H9 (cell line): ENCODE measurements around the gene MT1H. TPM values are rescaled to one million over a fixed set of nuclear protein-coding genes. Genes with fewer than 3 reads are reported as not detected.

Source experiments
- DNase-seq: peaks from one replicate; pipeline ENCODE4 v3.0.0-alpha.2; 2017
- H2AFZ ChIP-seq: one replicate; pipeline ENCODE4 v1.6.1; 2013; ENCODE audit warnings: mild to moderate bottlenecking, low read length, control low read depth, moderate library complexity
- H2AK5ac ChIP-seq: 2 replicates; pipeline ENCODE4 v1.6.1; 2013; ENCODE audit warnings: low read length, control low read depth, mixed read lengths; ENCODE audit not compliant: insufficient read length
- H2BK120ac ChIP-seq: one replicate; pipeline ENCODE4 v1.6.1; 2013; ENCODE audit warnings: low read depth, mild to moderate bottlenecking, low read length, control low read depth, inconsistent platforms; ENCODE audit not compliant: poor library complexity, severe bottlenecking
- H2BK12ac ChIP-seq: 2 replicates; pipeline ENCODE4 v1.6.1; 2013; ENCODE audit warnings: low read length, control low read depth, mixed read lengths, low read depth; ENCODE audit not compliant: insufficient read length
- H2BK15ac ChIP-seq: 2 replicates; pipeline ENCODE4 v1.6.1; 2013; ENCODE audit warnings: low read depth, low read length, control low read depth
- H2BK20ac ChIP-seq: one replicate; pipeline ENCODE4 v1.6.1; 2013; ENCODE audit warnings: low read depth, mild to moderate bottlenecking, low read length, control low read depth, inconsistent platforms; ENCODE audit not compliant: poor library complexity, severe bottlenecking
- H2BK5ac ChIP-seq: 2 replicates; pipeline ENCODE4 v1.6.1; 2013; ENCODE audit warnings: low read length, control low read depth, mixed read lengths; ENCODE audit not compliant: insufficient read length
- H3K14ac ChIP-seq: 2 replicates; pipeline ENCODE4 v1.6.1; 2013; ENCODE audit warnings: low read length, control low read depth; ENCODE audit not compliant: insufficient read depth
- H3K18ac ChIP-seq: 2 replicates; pipeline ENCODE4 v1.6.1; 2013; ENCODE audit warnings: low read depth, mild to moderate bottlenecking, mixed read lengths, low read length, control low read depth; ENCODE audit not compliant: insufficient read length
- H3K23ac ChIP-seq: 2 replicates; pipeline ENCODE4 v1.6.1; 2013; ENCODE audit warnings: low read length, control low read depth, mixed read lengths, low read depth; ENCODE audit not compliant: insufficient read length
- H3K23me2 ChIP-seq: 2 replicates; pipeline ENCODE4 v1.6.1; 2013; ENCODE audit warnings: low read depth, mild to moderate bottlenecking, mixed read lengths, low read length, control low read depth; ENCODE audit not compliant: insufficient read length, poor library complexity, severe bottlenecking
- H3K27ac ChIP-seq: 2 replicates; pipeline ENCODE4 v1.5.1; 2013; ENCODE audit warnings: low read length, control low read depth, mixed read lengths, low read depth; ENCODE audit not compliant: insufficient read length
- H3K27me3 ChIP-seq: 2 replicates; pipeline ENCODE4 v1.6.1; 2013; ENCODE audit warnings: low read length, control low read depth, inconsistent platforms; ENCODE audit not compliant: insufficient read depth
- H3K4ac ChIP-seq: 2 replicates; pipeline ENCODE4 v1.6.1; 2013; ENCODE audit warnings: low read depth, mild to moderate bottlenecking, control low read depth, inconsistent platforms, low read length, moderate library complexity
- H3K4me1 ChIP-seq: 2 replicates; pipeline ENCODE4 v1.6.1; 2013; ENCODE audit warnings: low read length, control low read depth, inconsistent platforms; ENCODE audit not compliant: insufficient read depth
- H3K4me2 ChIP-seq: 2 replicates; pipeline ENCODE4 v1.6.1; 2013; ENCODE audit warnings: low read length, control low read depth, mixed read lengths; ENCODE audit not compliant: insufficient read length, insufficient read depth
- H3K56ac ChIP-seq: 2 replicates; pipeline ENCODE4 v1.6.1; 2013; ENCODE audit warnings: low read depth, mild to moderate bottlenecking, mixed read lengths, low read length, control low read depth; ENCODE audit not compliant: insufficient read length
- H3K79me1 ChIP-seq: 2 replicates; pipeline ENCODE4 v1.6.1; 2013; ENCODE audit warnings: low read depth, mild to moderate bottlenecking, moderate library complexity, low read length, control low read depth, inconsistent platforms; ENCODE audit not compliant: insufficient read depth, poor library complexity, severe bottlenecking
- H3K79me2 ChIP-seq: 2 replicates; pipeline ENCODE4 v1.6.1; 2013; ENCODE audit warnings: low read length, control low read depth, inconsistent platforms; ENCODE audit not compliant: insufficient read depth
- H3K9ac ChIP-seq: 2 replicates; pipeline ENCODE4 v1.6.1; 2013; ENCODE audit warnings: low read length, control low read depth, mixed read lengths; ENCODE audit not compliant: insufficient read length; ENCODE audit errors: extremely low read depth
- H3K9me3 ChIP-seq: one replicate; pipeline ENCODE4 v1.6.1; 2013; ENCODE audit warnings: low read depth, low read length, inconsistent platforms; ENCODE audit not compliant: control insufficient read depth
- H3T11ph ChIP-seq: one replicate; pipeline ENCODE4 v1.6.1; 2013; ENCODE audit warnings: mild to moderate bottlenecking, low read length, control low read depth, inconsistent platforms
- H4K20me1 ChIP-seq: one replicate; pipeline ENCODE4 v1.6.1; 2013; ENCODE audit not compliant: control insufficient read depth, insufficient read length, insufficient read depth
- H4K5ac ChIP-seq: 2 replicates; pipeline ENCODE4 v1.6.1; 2013; ENCODE audit warnings: low read depth, mild to moderate bottlenecking, mixed read lengths, low read length, control low read depth; ENCODE audit not compliant: insufficient read length
- H4K8ac ChIP-seq: replicated peaks from 2 replicates; pipeline ENCODE4 v1.6.1; 2013; ENCODE audit warnings: low read length, control low read depth, mixed read lengths, low read depth; ENCODE audit not compliant: insufficient read length
- H4K91ac ChIP-seq: 2 replicates; pipeline ENCODE4 v1.6.1; 2013; ENCODE audit warnings: low read depth, mild to moderate bottlenecking, moderate library complexity, mixed read lengths, low read length, control low read depth; ENCODE audit not compliant: insufficient read length
- H3K27ac Mint-ChIP-seq, 3 experiments: 2 replicates in 2 of 3; 3 replicates in 1 of 3; pipeline ENCODE4 v1.8.0; 2020 to 2021; ENCODE audit warnings: mixed read lengths in 3 of 3, mild to moderate bottlenecking in 1 of 3, moderate library complexity in 1 of 3
- H3K27me3 Mint-ChIP-seq: 2 replicates; pipeline ENCODE4 v1.8.0; 2021; ENCODE audit warnings: low read depth, mild to moderate bottlenecking, moderate library complexity, mixed read lengths
- H3K36me3 Mint-ChIP-seq, 3 experiments: 2 replicates in 2 of 3; 3 replicates in 1 of 3; pipeline ENCODE4 v1.8.0; 2020 to 2021; ENCODE audit warnings: low read depth in 3 of 3, mixed read lengths in 3 of 3; ENCODE audit not compliant: insufficient read depth in 1 of 3
- H3K4me1 Mint-ChIP-seq, 2 experiments: 2 replicates each; pipeline ENCODE4 v1.8.0; 2020; ENCODE audit warnings: mixed read lengths in 2 of 2
- H3K4me3 Mint-ChIP-seq, 2 experiments: 2 replicates in 1 of 2; 3 replicates in 1 of 2; pipeline ENCODE4 v1.8.0; 2020 to 2021; ENCODE audit warnings: mild to moderate bottlenecking in 2 of 2, mixed read lengths in 2 of 2, moderate library complexity in 1 of 2
- H3K9me3 Mint-ChIP-seq, 2 experiments: 2 replicates in 1 of 2; 3 replicates in 1 of 2; pipeline ENCODE4 v1.8.0; 2020; ENCODE audit warnings: mild to moderate bottlenecking in 2 of 2, mixed read lengths in 2 of 2, moderate library complexity in 1 of 2
- WGBS: extraction: QIAGEN DNeasy Blood & Tissue Kit; methylation state at CpG from one replicate; pipeline ENCODE4 v1.1.7; 2013; ENCODE audit warnings: missing lambda C conversion rate, low lambda C conversion rate, mixed read lengths; ENCODE audit not compliant: insufficient read length; ENCODE audit errors: extremely low coverage; 5-methylcytosine and 5-hydroxymethylcytosine counted together
- total RNA-seq: library from RNA; stranded (reverse); gene quantifications from 2 replicates; pipeline ENCODE4 v1.2.1, GENCODE V29; 2021
- TF ChIP-seq, protein P1 (sequence below): fragments of 200-600 bp; sonication (generic); conservative IDR thresholded peaks from 3 replicates; pipeline ENCODE4 v1.8.0; 2021; ENCODE audit warnings: antibody characterized with exemption, mild to moderate bottlenecking

Gene MT1H
- total RNA-seq, 1 experiment from 2014 or later: 12.5 TPM

- Histone ChIP-seq H3K4ac (no peak overlapping the region), H2BK5ac (no peak overlapping the region)
- no CpG with 5 or more reads among the region's 1 CpG for WGBS
Measured at GRCh38 chr16:56645311-56645710, 24.3 kb upstream of the MT1H start.

More at GRCh38 chr16:56645311-56645710, 24.3 kb upstream of the MT1H start:
- Histone ChIP-seq H3K9me3 (no peaks in the 10 kb centered on the region), H3K27me3 (peaks cover 63% of the 10 kb centered on the region; the same call in 1 of the 2 replicates), H4K8ac (no peak overlapping the region), H4K91ac (no peak overlapping the region), H3K4me2 (no peak overlapping the region), H3K23me2 (no peaks in the 10 kb centered on the region), H3K56ac (no peak overlapping the region), H2BK20ac (no peak overlapping the region), H3K14ac (no peak overlapping the region), H3K79me1 (no peaks in the 10 kb centered on the region), H3K4me1 (no peaks in the 10 kb centered on the region), H4K5ac (no peak overlapping the region), H3K18ac (no peak overlapping the region), H3K23ac (no peak overlapping the region), H2BK12ac (no peak overlapping the region), H2BK15ac (no peak overlapping the region), H3K79me2 (no peaks in the 10 kb centered on the region), H2BK120ac (no peak overlapping the region), H4K20me1 (no peaks in the 10 kb centered on the region), H3K9ac (no peak overlapping the region), H3K27ac (no peak overlapping the region), H3T11ph (no peak overlapping the region), H2AFZ (no peak overlapping the region), H2AK5ac (no peak overlapping the region)
- H3K27me3 Mint-ChIP-seq: peaks cover 95% of the 10 kb centered on the region
- DNase-seq: no peak
- TF ChIP-seq, protein P1, sequence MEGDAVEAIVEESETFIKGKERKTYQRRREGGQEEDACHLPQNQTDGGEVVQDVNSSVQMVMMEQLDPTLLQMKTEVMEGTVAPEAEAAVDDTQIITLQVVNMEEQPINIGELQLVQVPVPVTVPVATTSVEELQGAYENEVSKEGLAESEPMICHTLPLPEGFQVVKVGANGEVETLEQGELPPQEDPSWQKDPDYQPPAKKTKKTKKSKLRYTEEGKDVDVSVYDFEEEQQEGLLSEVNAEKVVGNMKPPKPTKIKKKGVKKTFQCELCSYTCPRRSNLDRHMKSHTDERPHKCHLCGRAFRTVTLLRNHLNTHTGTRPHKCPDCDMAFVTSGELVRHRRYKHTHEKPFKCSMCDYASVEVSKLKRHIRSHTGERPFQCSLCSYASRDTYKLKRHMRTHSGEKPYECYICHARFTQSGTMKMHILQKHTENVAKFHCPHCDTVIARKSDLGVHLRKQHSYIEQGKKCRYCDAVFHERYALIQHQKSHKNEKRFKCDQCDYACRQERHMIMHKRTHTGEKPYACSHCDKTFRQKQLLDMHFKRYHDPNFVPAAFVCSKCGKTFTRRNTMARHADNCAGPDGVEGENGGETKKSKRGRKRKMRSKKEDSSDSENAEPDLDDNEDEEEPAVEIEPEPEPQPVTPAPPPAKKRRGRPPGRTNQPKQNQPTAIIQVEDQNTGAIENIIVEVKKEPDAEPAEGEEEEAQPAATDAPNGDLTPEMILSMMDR: no peak
- H3K4me1 Mint-ChIP-seq: peaks cover 16 to 29% of the 10 kb centered on the region in 2 experiments
- no peak overlapping the region; a peak in 1 of 5 replicates for H3K4me3 Mint-ChIP-seq
- no peak overlapping the region for H3K27ac Mint-ChIP-seq
- no peaks in the 10 kb centered on the region; a peak in 1 of 5 replicates for H3K9me3 Mint-ChIP-seq
- no peaks in the 10 kb centered on the region for H3K36me3 Mint-ChIP-seq
